CD14-positive monocyte (primary cell): Measurements from ENCODE around the gene ITPRIP. TPM values are rescaled to one million over a fixed set of nuclear protein-coding genes. Genes with fewer than 3 reads are reported as not detected.

Experiments
- DNase-seq, 3 donors: peaks; one replicate each; pipeline ENCODE4 v3.0.0-alpha.2; 2011 to 2022
- H2AFZ ChIP-seq: 2 replicates; pipeline ENCODE4 v1.6.0; 2012; ENCODE audit warnings: mild to moderate bottlenecking, low read depth, low read length, inconsistent platforms; ENCODE audit not compliant: insufficient read depth, poor library complexity, severe bottlenecking
- H3K27ac ChIP-seq, 2 donors: 1 replicate in 1 of 2; 2 replicates in 1 of 2; pipeline ENCODE4 v1.5.1; 2012 to 2013; ENCODE audit warnings: low read length in 2 of 2, control low read depth in 1 of 2, inconsistent platforms in 1 of 2, low read depth in 1 of 2, mild to moderate bottlenecking in 1 of 2
- H3K27me3 ChIP-seq, 2 donors: one replicate each; pipeline versions ENCODE4 v1.6.0 to v1.6.1; 2011 to 2013; ENCODE audit warnings: low read length in 2 of 2; ENCODE audit not compliant: control insufficient read depth in 2 of 2, insufficient read depth in 2 of 2
- H3K36me3 ChIP-seq, 2 donors: replicated peaks in 1 of 2; 1 replicate in 1 of 2; 2 replicates in 1 of 2; pipeline versions ENCODE4 v1.5.1 to v1.6.1; 2012 to 2013; ENCODE audit warnings: low read length in 2 of 2, control low read depth in 1 of 2, inconsistent platforms in 1 of 2, mild to moderate bottlenecking in 1 of 2; ENCODE audit not compliant: insufficient read depth in 2 of 2, control insufficient read depth in 1 of 2
- H3K4me1 ChIP-seq, 2 donors: 1 replicate in 1 of 2; 2 replicates in 1 of 2; pipeline versions ENCODE4 v1.5.1 to v1.6.1; 2012 to 2013; ENCODE audit warnings: low read length in 2 of 2, control low read depth in 1 of 2, inconsistent platforms in 1 of 2, mild to moderate bottlenecking in 1 of 2, moderate library complexity in 1 of 2; ENCODE audit not compliant: insufficient read depth in 2 of 2, control insufficient read depth in 1 of 2
- H3K4me2 ChIP-seq: replicated peaks from 2 replicates; pipeline ENCODE3; 2012; ENCODE audit warnings: low read length, moderate library complexity, mild to moderate bottlenecking; ENCODE audit not compliant: poor library complexity, severe bottlenecking; ENCODE audit errors: extremely low read depth
- H3K4me3 ChIP-seq, 3 experiments: fragments of 200-600 bp in 1 of 3; sonication (generic) in 1 of 3; replicated peaks in 1 of 3; 1 replicate in 2 of 3; 2 replicates in 1 of 3; pipeline ENCODE4 v1.5.1; 2011 to 2013; ENCODE audit warnings: low read length in 3 of 3, mild to moderate bottlenecking in 3 of 3, control low read depth in 2 of 3, low read depth in 2 of 3, inconsistent platforms in 1 of 3, moderate library complexity in 1 of 3
- H3K79me2 ChIP-seq: 2 replicates; pipeline ENCODE4 v1.6.0; 2012; ENCODE audit warnings: mild to moderate bottlenecking, control low read depth, inconsistent platforms, low read length, moderate library complexity; ENCODE audit not compliant: insufficient read depth
- H3K9ac ChIP-seq: 2 replicates; pipeline ENCODE4 v1.6.0; 2017; ENCODE audit warnings: low read length, mild to moderate bottlenecking; ENCODE audit not compliant: insufficient read depth, poor library complexity, severe bottlenecking
- H3K9me3 ChIP-seq, 2 donors: replicated peaks in 1 of 2; 1 replicate in 1 of 2; 2 replicates in 1 of 2; pipeline versions ENCODE4 v1.5.1 to v1.6.1; 2012 to 2013; ENCODE audit warnings: low read length in 2 of 2, control low read depth in 1 of 2; ENCODE audit not compliant: control insufficient read depth in 1 of 2, insufficient read depth in 1 of 2
- H4K20me1 ChIP-seq: 2 replicates; pipeline ENCODE4 v1.6.0; 2012; ENCODE audit warnings: mild to moderate bottlenecking, low read length, control low read depth, moderate library complexity; ENCODE audit not compliant: insufficient read depth
- H3K27ac Mint-ChIP-seq, 7 donors: one replicate each; pipeline ENCODE4 v1.8.0; 2020; ENCODE audit warnings: mild to moderate bottlenecking in 7 of 7, mixed read lengths in 7 of 7, moderate library complexity in 6 of 7, inconsistent platforms in 2 of 7
- H3K27me3 Mint-ChIP-seq, 3 donors: one replicate each; pipeline ENCODE4 v1.8.0; 2021 to 2022; ENCODE audit warnings: low read depth in 3 of 3, mild to moderate bottlenecking in 3 of 3, mixed read lengths in 3 of 3, moderate library complexity in 3 of 3, inconsistent platforms in 1 of 3
- H3K36me3 Mint-ChIP-seq, 2 donors: one replicate each; pipeline ENCODE4 v1.8.0; 2020; ENCODE audit warnings: mixed read lengths in 2 of 2, inconsistent platforms in 1 of 2, mild to moderate bottlenecking in 1 of 2
- H3K4me1 Mint-ChIP-seq: one replicate; pipeline ENCODE4 v1.8.0; 2020; ENCODE audit warnings: mild to moderate bottlenecking, mixed read lengths
- H3K4me3 Mint-ChIP-seq, 2 donors: one replicate each; pipeline ENCODE4 v1.8.0; 2020; ENCODE audit warnings: mild to moderate bottlenecking in 2 of 2, mixed read lengths in 2 of 2, moderate library complexity in 1 of 2
- H3K9me3 Mint-ChIP-seq, 7 donors: one replicate each; pipeline ENCODE4 v1.8.0; 2020 to 2022; ENCODE audit warnings: mixed read lengths in 7 of 7, mild to moderate bottlenecking in 6 of 7, moderate library complexity in 6 of 7, inconsistent platforms in 2 of 7
- WGBS: methylation state at CpG from one replicate; pipeline ENCODE4 v1.1.5; 2013; ENCODE audit warnings: missing lambda C conversion rate; ENCODE audit not compliant: insufficient coverage; 5-methylcytosine and 5-hydroxymethylcytosine counted together
- intact Hi-C, 2 donors: fragments of 100-400 bp; cut with micrococcal nuclease; formaldehyde crosslinking; loops; one replicate each; pipeline versions ENCODE4 v1.15.0 to v1.15.1; 2023
- polyA plus RNA-seq, 3 donors: library from polyadenylated mRNA; depleted of rRNA in 1 of 3; unstranded in 2 of 3; stranded (reverse) in 1 of 3; fragments of 300-500 nt in 2 of 3; fragments of >200 nt in 1 of 3; fragmentation: Illumina TruSeq in 2 of 3; gene quantifications; 1 replicate in 2 of 3; 2 replicates in 1 of 3; pipeline ENCODE4 v1.2.3, GENCODE V29; 2012 to 2021
- TF ChIP-seq, protein P1 (sequence below): fragments of 200-600 bp; IDR thresholded peaks from one replicate; pipeline ENCODE4 v1.8.0; 2022; ENCODE audit warnings: antibody characterized with exemption, mild to moderate bottlenecking

Gene ITPRIP
- polyA plus RNA-seq, 3 donors = 27.5 to 76.6 (median 35.7) TPM

GRCh38 chr10:104330168-104331110 is 7.8 kb downstream of the ITPRIP start:
- peaks cover 100% of the 10 kb centered on the region for H4K20me1 ChIP-seq
- peaks cover 95 to 98% of the 10 kb centered on the region in 2 donors for H3K4me1 ChIP-seq
- no peak for DNase-seq
- H3K4me3 ChIP-seq = peak overlapping the region in 1 of 3 experiments; percentile 65
- no peak overlapping the region for H2AFZ ChIP-seq
- peak overlapping the region; percentile 72 for H3K4me2 ChIP-seq
- 72% methylated on average over 4 of the region's 8 CpGs for WGBS
- H3K9ac ChIP-seq = no peak overlapping the region
- intact Hi-C loops = no loop called here
- peaks cover 95% of the 10 kb centered on the region for H3K4me1 Mint-ChIP-seq
- H3K27me3 ChIP-seq = no peaks in the 10 kb centered on the region
- peaks cover 21 to 48% of the 10 kb centered on the region in 2 donors for H3K36me3 ChIP-seq
- TF ChIP-seq, protein P1, sequence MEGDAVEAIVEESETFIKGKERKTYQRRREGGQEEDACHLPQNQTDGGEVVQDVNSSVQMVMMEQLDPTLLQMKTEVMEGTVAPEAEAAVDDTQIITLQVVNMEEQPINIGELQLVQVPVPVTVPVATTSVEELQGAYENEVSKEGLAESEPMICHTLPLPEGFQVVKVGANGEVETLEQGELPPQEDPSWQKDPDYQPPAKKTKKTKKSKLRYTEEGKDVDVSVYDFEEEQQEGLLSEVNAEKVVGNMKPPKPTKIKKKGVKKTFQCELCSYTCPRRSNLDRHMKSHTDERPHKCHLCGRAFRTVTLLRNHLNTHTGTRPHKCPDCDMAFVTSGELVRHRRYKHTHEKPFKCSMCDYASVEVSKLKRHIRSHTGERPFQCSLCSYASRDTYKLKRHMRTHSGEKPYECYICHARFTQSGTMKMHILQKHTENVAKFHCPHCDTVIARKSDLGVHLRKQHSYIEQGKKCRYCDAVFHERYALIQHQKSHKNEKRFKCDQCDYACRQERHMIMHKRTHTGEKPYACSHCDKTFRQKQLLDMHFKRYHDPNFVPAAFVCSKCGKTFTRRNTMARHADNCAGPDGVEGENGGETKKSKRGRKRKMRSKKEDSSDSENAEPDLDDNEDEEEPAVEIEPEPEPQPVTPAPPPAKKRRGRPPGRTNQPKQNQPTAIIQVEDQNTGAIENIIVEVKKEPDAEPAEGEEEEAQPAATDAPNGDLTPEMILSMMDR = no peak
- no peaks in the 10 kb centered on the region for H3K9me3 ChIP-seq
- peak overlapping the region; percentile 61 to 86 for H3K27ac ChIP-seq
- H3K79me2 ChIP-seq = peaks cover 100% of the 10 kb centered on the region
- peak overlapping the region; percentile 91 to 96 (median 94) for H3K27ac Mint-ChIP-seq
- peaks cover 53 to 65% of the 10 kb centered on the region in 2 donors for H3K36me3 Mint-ChIP-seq
- H3K9me3 Mint-ChIP-seq = no peaks in the 10 kb centered on the region
- peaks cover 0 to 2% (median 0%) of the 10 kb centered on the region in 3 donors for H3K27me3 Mint-ChIP-seq
- H3K4me3 Mint-ChIP-seq = peak overlapping the region; percentile 9 to 35

DNA sequence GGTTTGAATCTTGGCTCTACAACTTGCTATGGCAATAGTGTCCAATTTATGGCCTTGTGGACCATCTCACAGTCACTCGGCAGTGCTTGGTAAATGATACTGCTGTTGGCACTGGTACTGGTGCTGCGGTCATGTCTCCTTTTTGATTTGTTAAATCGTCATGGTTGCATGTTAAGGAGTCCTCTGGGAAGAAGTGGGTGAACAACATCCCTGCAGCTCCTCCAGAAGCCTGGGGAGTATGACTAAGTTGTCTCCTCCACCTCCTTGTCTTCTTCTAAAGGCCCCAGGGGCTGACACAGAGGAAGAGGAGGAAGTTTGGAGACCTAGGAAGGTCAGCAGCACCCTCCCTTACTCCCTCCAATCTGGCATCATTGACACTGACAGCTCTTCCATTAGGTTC is 8.5 kb downstream of the ITPRIP start:
- Mint-ChIP-seq H3K27me3 (peaks cover 0 to 5% (median 0%) of the 10 kb centered on the region in 3 donors), H3K4me1 (peaks cover 95% of the 10 kb centered on the region), H3K36me3 (peaks cover 49 to 64% of the 10 kb centered on the region in 2 donors), H3K9me3 (no peaks in the 10 kb centered on the region), H3K27ac (peak overlapping the region; percentile 91 to 96 (median 94)), H3K4me3 (peak overlapping the region; percentile 16 to 35)
- Histone ChIP-seq H3K9ac (peak overlapping the region; percentile 17), H3K27me3 (no peaks in the 10 kb centered on the region), H3K4me3 (peak overlapping the region in 1 of 3 experiments; percentile 65), H3K4me1 (peaks cover 95 to 98% of the 10 kb centered on the region in 2 donors), H2AFZ (no peak overlapping the region), H3K79me2 (peaks cover 100% of the 10 kb centered on the region), H3K4me2 (peak overlapping the region; percentile 72), H3K9me3 (no peaks in the 10 kb centered on the region), H4K20me1 (peaks cover 100% of the 10 kb centered on the region), H3K36me3 (peaks cover 19 to 44% of the 10 kb centered on the region in 2 donors), H3K27ac (peak overlapping the region; percentile 61 to 86)
- WGBS = 88% methylated on average over 1 of the region's 3 CpGs
- peak in 2 of 3 donors; percentile 62 to 80 for DNase-seq
- intact Hi-C loops = loop anchor here (1.0 to 10.0 kb wide), 3 partner anchors 8 to 75 kb away; partner anchors contain the start of gene GSTO1 (in 2 of the 2)
- TF ChIP-seq, protein P1 = no peak
